IMR-90 (cell line): Measurements from ENCODE around the gene ADARB2.

Experiments used
- BHLHE40 ChIP-seq: fragments of 150-350 bp; IDR thresholded peaks from 2 replicates; pipeline ENCODE4 v1.6.1; 2016; ENCODE audit warnings: mild to moderate bottlenecking, low read depth, low read length
- CEBPB ChIP-seq: IDR thresholded peaks from 2 replicates; pipeline ENCODE4 v1.6.1; 2012; ENCODE audit warnings: low read depth, low read length, improper control_type of control experiment
- CHD1 ChIP-seq: IDR thresholded peaks from 2 replicates; pipeline ENCODE4 v1.6.1; 2012; ENCODE audit warnings: low read depth, low read length, improper control_type of control experiment
- FOS ChIP-seq: fragments of 150-350 bp; IDR thresholded peaks from 2 replicates; pipeline ENCODE4 v1.6.1; 2016; ENCODE audit warnings: low read depth, low read length
- MAFK ChIP-seq: IDR thresholded peaks from 2 replicates; pipeline ENCODE4 v1.6.1; 2012; ENCODE audit warnings: low read depth, low read length, improper control_type of control experiment
- MXI1 ChIP-seq: IDR thresholded peaks from 2 replicates; pipeline ENCODE4 v1.6.1; 2012; ENCODE audit warnings: low read depth, mild to moderate bottlenecking, low read length, moderate library complexity, borderline replicate concordance
- POLR2A ChIP-seq: IDR thresholded peaks from 2 replicates; pipeline ENCODE4 v1.6.1; 2012; ENCODE audit warnings: mild to moderate bottlenecking, low read depth, low read length
- RAD21 ChIP-seq: IDR thresholded peaks from 2 replicates; pipeline ENCODE4 v1.6.1; 2012; ENCODE audit warnings: low read length, improper control_type of control experiment
- RFX5 ChIP-seq: IDR thresholded peaks from 2 replicates; pipeline ENCODE4 v1.8.0; 2012; ENCODE audit warnings: low read depth, mild to moderate bottlenecking, low read length, moderate library complexity
- SMC3 ChIP-seq: fragments of 150-350 bp; IDR thresholded peaks from 2 replicates; pipeline ENCODE4 v1.6.1; 2016; ENCODE audit warnings: low read depth, mild to moderate bottlenecking, antibody characterized with exemption, low read length, moderate library complexity
- TF ChIP-seq, protein P1 (sequence below): conservative IDR thresholded peaks from 2 replicates; pipeline ENCODE4 v1.5.1; 2012; ENCODE audit warnings: mild to moderate bottlenecking, low read depth, low read length, improper control_type of control experiment
- TF ChIP-seq, protein P2 (sequence below): fragments of 150-350 bp; IDR thresholded peaks from 2 replicates; pipeline ENCODE4 v1.6.1; 2017; ENCODE audit warnings: mild to moderate bottlenecking, antibody characterized with exemption, low read length, low read depth

DNA sequence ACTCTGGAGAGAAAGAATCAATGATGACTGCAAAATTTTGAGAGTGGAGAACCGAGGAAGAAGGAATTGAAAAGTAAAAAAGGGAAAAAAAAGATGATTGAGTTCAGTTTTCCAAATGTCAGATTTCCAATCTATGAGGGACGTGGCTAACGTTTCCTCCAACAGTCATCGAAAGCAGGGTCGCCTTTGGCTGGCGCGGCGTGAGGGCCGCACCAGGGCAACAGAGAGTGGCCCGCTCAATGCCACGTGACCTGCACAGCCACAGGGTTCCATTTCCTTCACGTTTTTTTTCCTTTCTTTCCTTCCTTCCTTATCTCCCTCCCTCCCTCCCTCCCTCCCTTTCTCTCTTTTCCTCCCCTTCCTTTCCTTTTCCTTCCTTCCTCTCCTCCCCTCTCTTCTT is 579.3 kb downstream of the ADARB2 start:
- TF ChIP-seq, protein P1, sequence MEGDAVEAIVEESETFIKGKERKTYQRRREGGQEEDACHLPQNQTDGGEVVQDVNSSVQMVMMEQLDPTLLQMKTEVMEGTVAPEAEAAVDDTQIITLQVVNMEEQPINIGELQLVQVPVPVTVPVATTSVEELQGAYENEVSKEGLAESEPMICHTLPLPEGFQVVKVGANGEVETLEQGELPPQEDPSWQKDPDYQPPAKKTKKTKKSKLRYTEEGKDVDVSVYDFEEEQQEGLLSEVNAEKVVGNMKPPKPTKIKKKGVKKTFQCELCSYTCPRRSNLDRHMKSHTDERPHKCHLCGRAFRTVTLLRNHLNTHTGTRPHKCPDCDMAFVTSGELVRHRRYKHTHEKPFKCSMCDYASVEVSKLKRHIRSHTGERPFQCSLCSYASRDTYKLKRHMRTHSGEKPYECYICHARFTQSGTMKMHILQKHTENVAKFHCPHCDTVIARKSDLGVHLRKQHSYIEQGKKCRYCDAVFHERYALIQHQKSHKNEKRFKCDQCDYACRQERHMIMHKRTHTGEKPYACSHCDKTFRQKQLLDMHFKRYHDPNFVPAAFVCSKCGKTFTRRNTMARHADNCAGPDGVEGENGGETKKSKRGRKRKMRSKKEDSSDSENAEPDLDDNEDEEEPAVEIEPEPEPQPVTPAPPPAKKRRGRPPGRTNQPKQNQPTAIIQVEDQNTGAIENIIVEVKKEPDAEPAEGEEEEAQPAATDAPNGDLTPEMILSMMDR, result no peak
- TF ChIP-seq MXI1 (no peak), POLR2A (no peak), MAFK (no peak), FOS (no peak), BHLHE40 (no peak), RFX5 (no peak), RAD21 (no peak), SMC3 (no peak), CHD1 (no peak), CEBPB (no peak)
- TF ChIP-seq, protein P2, sequence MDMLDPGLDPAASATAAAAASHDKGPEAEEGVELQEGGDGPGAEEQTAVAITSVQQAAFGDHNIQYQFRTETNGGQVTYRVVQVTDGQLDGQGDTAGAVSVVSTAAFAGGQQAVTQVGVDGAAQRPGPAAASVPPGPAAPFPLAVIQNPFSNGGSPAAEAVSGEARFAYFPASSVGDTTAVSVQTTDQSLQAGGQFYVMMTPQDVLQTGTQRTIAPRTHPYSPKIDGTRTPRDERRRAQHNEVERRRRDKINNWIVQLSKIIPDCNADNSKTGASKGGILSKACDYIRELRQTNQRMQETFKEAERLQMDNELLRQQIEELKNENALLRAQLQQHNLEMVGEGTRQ, result no peak
